Vagina (tissue), 2 donors: ENCODE measurements around the gene RAB29. TPM values are rescaled to one million over a fixed set of nuclear protein-coding genes. Genes with fewer than 3 reads are reported as not detected.

Source experiments
- DNase-seq, 2 donors: peaks; one replicate each; pipeline ENCODE4 v3.0.0-alpha.2; 2017; ENCODE audit errors: extremely low spot score in 2 of 2
- H3K27ac ChIP-seq: fragments of 200-600 bp; sonication (generic); one replicate; pipeline ENCODE4 v1.5.1; 2019
- H3K27me3 ChIP-seq: fragments of 200-600 bp; sonication (generic); one replicate; pipeline ENCODE4 v1.5.1; 2019
- H3K36me3 ChIP-seq, 2 donors: fragments of 200-600 bp; sonication (generic); one replicate each; pipeline ENCODE4 v1.5.1; 2017 to 2019
- H3K4me1 ChIP-seq: fragments of 200-600 bp; sonication (generic); one replicate; pipeline ENCODE4 v1.5.1; 2019
- H3K4me3 ChIP-seq, 2 donors: fragments of 200-600 bp; sonication (generic); 1 replicate in 1 of 2; 2 replicates in 1 of 2; pipeline ENCODE4 v1.5.1; 2016 to 2019
- H3K9me3 ChIP-seq: fragments of 200-600 bp; sonication (generic); one replicate; pipeline ENCODE4 v1.5.1; 2019
- CTCF ChIP-seq, 3 experiments: fragments of 450-650 bp in 2 of 3; fragments of 200-600 bp in 1 of 3; sonication (generic) in 1 of 3; IDR thresholded peaks; one replicate each; pipeline ENCODE4 v1.5.1; 2017 to 2019; ENCODE audit warnings: antibody characterized with exemption in 3 of 3, mild to moderate bottlenecking in 2 of 3, moderate library complexity in 2 of 3
- POLR2A ChIP-seq, 2 donors: fragments of 450-650 bp; IDR thresholded peaks; one replicate each; pipeline ENCODE4 v1.6.1; 2017; ENCODE audit warnings: antibody characterized with exemption in 2 of 2, mild to moderate bottlenecking in 2 of 2, moderate library complexity in 2 of 2
- POLR2AphosphoS5 ChIP-seq, 2 donors: sonication (generic); formaldehyde crosslinking; IDR thresholded peaks; one replicate each; pipeline ENCODE4 v1.9.0; 2017; ENCODE audit warnings: antibody characterized with exemption in 2 of 2, mild to moderate bottlenecking in 2 of 2, low read depth in 1 of 2; ENCODE audit not compliant: insufficient read depth in 1 of 2
- intact Hi-C: fragments of 100-400 bp; cut with DNase I; formaldehyde crosslinking; loops from one replicate; pipeline ENCODE4 v1.15.1; 2023
- total RNA-seq: library from RNA; depleted of rRNA; stranded (reverse); fragments of >200 nt; gene quantifications from one replicate; pipeline ENCODE4 v1.2.3, GENCODE V29; 2016

Gene RAB29
- total RNA-seq, 1 donor from 2014 or later, result 7.9 TPM

GRCh38 chr1:205774198-205775014, 876 bp downstream of the RAB29 start:
- H3K4me1 ChIP-seq, result peaks cover 19% of the 10 kb centered on the region
- intact Hi-C loops, result no loop called here
- no peak for DNase-seq
- TF ChIP-seq POLR2AphosphoS5 (IDR thresholded peaks at IDR 0.05; ENCODE audit: insufficient read depth in 1 of 2, low read depth in 1 of 2) (no peak), CTCF (IDR thresholded peaks at IDR 0.05) (no peak), POLR2A (IDR thresholded peaks at IDR 0.05) (no peak)
- H3K27me3 ChIP-seq, result no peaks in the 10 kb centered on the region
- peak overlapping the region; percentile 63 to 72 for H3K4me3 ChIP-seq
- H3K9me3 ChIP-seq, result no peaks in the 10 kb centered on the region
- H3K27ac ChIP-seq, result peak overlapping the region; percentile 37
- no peaks in the 10 kb centered on the region for H3K36me3 ChIP-seq

GRCh38 chr1:205772607-205773032, 2.7 kb downstream of the RAB29 start:
- no peaks in the 10 kb centered on the region for H3K36me3 ChIP-seq
- no peak for TF ChIP-seq POLR2A (IDR thresholded peaks at IDR 0.05)
- no peak for TF ChIP-seq CTCF (IDR thresholded peaks at IDR 0.05)
- TF ChIP-seq POLR2AphosphoS5 (IDR thresholded peaks at IDR 0.05; ENCODE audit: insufficient read depth in 1 of 2, low read depth in 1 of 2), result no peak
- no peaks in the 10 kb centered on the region for H3K9me3 ChIP-seq
- no peak overlapping the region for H3K27ac ChIP-seq
- no peak overlapping the region for H3K4me3 ChIP-seq
- no peak for DNase-seq
- peaks cover 19% of the 10 kb centered on the region for H3K4me1 ChIP-seq
- intact Hi-C loops, result no loop called here
- H3K27me3 ChIP-seq, result no peaks in the 10 kb centered on the region

- Histone ChIP-seq H3K9me3 (no peaks in the 10 kb centered on the region), H3K27me3 (no peaks in the 10 kb centered on the region), H3K4me1 (peaks cover 14% of the 10 kb centered on the region), H3K27ac (no peak overlapping the region), H3K36me3 (no peaks in the 10 kb centered on the region), H3K4me3 (no peak overlapping the region)
- intact Hi-C loops, result no loop called here
- DNase-seq, result no peak
- no peak for TF ChIP-seq POLR2A (IDR thresholded peaks at IDR 0.05)
- no peak for TF ChIP-seq CTCF (IDR thresholded peaks at IDR 0.05)
- TF ChIP-seq POLR2AphosphoS5 (IDR thresholded peaks at IDR 0.05; ENCODE audit: insufficient read depth in 1 of 2, low read depth in 1 of 2), result no peak
Observed at GRCh38 chr1:205770618-205771017, 4.7 kb downstream of the RAB29 start.

- H3K9me3 ChIP-seq, result no peaks in the 10 kb centered on the region
- peak overlapping the region; percentile 17 for H3K27ac ChIP-seq
- intact Hi-C loops, result no loop called here
- H3K4me3 ChIP-seq, result no peak overlapping the region
- peaks cover 10% of the 10 kb centered on the region for H3K4me1 ChIP-seq
- no peaks in the 10 kb centered on the region for H3K27me3 ChIP-seq
- H3K36me3 ChIP-seq, result no peaks in the 10 kb centered on the region
- TF ChIP-seq CTCF (IDR thresholded peaks at IDR 0.05) (no peak), POLR2A (IDR thresholded peaks at IDR 0.05) (no peak), POLR2AphosphoS5 (IDR thresholded peaks at IDR 0.05; ENCODE audit: insufficient read depth in 1 of 2, low read depth in 1 of 2) (no peak)
- DNase-seq, result no peak
Observed at GRCh38 chr1:205769641-205770365, 5.5 kb downstream of the RAB29 start.

- H3K27me3 ChIP-seq, result no peaks in the 10 kb centered on the region
- intact Hi-C loops, result no loop called here
- no peak for TF ChIP-seq POLR2A (IDR thresholded peaks at IDR 0.05)
- no peak for TF ChIP-seq POLR2AphosphoS5 (IDR thresholded peaks at IDR 0.05; ENCODE audit: insufficient read depth in 1 of 2, low read depth in 1 of 2)
- no peak for TF ChIP-seq CTCF (IDR thresholded peaks at IDR 0.05)
Observed at GRCh38 chr1:205767248-205767647, 8.0 kb downstream of the RAB29 start.

More at GRCh38 chr1:205767248-205767647, 8.0 kb downstream of the RAB29 start:
- DNase-seq, result no peak
- Histone ChIP-seq H3K4me1 (no peaks in the 10 kb centered on the region), H3K4me3 (no peak overlapping the region), H3K9me3 (no peaks in the 10 kb centered on the region), H3K27ac (no peak overlapping the region), H3K36me3 (no peaks in the 10 kb centered on the region)
